SW480 (cell line): ENCODE data around the gene SHANK1.
"Not testable (repeated sequence)": the region's sequence is repeated elsewhere in the genome, so short reads cannot be mapped to it uniquely, and the experiment has no call there.

Experiments used
- DNase-seq: peaks from one replicate; pipeline ENCODE4 v3.0.0-alpha.2; 2016; ENCODE audit warnings: low spot score

SHANK1 gene

DNA sequence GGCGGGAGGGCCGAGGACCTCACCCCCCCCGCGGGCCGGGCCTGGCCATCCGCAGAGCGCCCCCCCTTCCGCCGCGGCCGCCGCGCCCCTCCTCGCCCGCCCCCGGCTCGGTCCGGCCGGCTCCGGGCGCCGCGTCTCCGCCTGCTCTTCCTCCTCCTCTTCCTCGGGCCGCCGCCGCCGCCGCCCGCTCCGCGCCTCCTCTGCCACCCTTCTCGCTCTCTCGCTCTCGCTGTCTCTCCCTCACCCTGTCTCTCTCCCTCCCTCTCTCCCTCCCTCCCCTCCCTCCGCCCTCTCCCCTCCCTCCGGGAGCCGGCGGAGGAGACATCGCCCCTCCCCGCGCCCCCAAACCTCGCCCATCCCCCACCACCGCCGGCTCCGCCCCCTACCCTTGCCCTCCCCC is at the start of gene SHANK1:
SHANK1 (minus strand) TSS at position 237 of the 400 bp plus-strand sequence. CDS start 2,883 bp downstream, outside the sequence.
- no peak for DNase-seq

GRCh38 chr19:50768277-50768676 is 48.7 kb upstream of the SHANK1 start:
- no peak for DNase-seq

DNA sequence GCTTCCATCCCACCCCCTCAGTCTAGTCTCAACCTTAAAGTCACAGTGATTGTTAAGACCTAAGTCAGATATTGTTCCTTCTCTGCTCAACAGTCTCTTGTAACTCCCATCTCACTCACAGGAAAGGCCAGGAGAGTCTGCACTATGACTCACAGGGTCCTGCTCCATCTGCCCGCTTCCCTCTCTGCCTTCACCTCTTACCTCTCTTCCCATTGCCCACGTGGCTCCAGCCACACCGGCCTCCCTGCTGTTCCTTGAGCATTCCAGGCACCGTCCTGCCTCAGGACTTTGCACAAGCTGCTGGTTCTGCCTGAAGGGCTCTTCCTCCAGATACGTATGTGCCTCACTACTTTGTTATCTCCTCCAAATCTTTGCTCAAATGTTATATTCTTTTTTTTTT is 47.7 kb upstream of the SHANK1 start:
- DNase-seq, result peak; percentile 46

GRCh38 chr19:50766746-50767145 is 47.1 kb upstream of the SHANK1 start:
- DNase-seq, result not testable (repeated sequence)

- no peak for DNase-seq
These were observed 44.8 kb upstream of the SHANK1 start for GRCh38 chr19:50764409-50764808.

DNA sequence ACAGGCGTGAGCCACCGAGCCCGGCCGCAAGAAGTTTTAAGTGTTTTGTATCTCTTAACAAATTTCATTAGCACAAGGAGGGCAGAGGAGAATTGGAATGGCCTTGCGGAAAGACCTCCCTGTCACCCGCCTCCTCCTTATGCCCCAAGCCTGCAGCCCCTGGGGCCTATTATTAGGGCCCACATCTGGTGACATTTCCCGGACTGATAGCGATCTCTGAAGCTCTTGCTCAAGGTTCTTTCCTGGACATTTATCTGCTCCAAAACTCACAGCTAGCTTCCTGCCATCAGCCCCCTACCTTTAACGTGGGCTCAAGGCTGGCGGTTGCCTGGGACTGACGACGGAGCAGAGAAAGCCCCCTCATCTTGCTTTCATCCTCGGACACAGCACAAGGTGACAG is 43.9 kb upstream of the SHANK1 start:
- not testable (repeated sequence) for DNase-seq

DNA sequence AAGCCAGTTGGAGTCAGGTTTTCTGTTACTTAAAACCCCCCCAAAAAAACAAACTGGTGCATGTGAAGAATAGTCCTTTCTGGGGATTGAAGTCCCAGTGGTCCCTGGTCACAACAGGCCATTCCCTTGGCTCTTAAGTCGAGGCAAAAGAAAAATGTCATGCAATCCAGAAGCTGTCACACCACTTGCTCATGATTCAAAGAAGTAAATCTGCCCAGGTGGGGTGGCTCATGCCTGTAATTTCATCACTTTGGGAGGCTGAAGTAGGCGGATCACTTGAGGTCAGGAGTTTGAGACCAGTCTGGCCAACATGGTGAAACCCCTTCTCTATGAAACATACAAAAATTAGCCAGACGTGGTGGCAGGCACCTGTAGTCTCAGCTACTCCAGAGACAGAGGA is 41.9 kb upstream of the SHANK1 start:
- not testable (repeated sequence) for DNase-seq

DNA sequence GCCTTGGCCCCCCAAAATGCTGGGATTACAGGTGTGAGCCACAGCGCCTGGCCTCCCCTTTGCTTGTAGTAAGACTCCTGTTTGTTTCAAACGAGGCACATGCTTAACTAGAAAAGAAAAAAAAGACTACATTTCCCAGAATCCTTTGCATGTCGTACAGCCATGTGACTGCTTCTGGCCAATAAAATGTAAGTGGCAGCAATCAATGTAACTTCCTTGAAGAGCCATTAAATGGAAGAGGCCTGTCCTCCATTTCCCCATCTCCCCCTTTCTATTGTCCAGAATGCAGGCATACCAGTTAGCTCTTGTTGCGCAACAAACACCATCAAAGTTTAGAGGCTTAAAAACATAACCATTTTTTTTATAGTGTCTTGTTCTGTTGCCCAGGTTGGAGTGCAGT is 40.3 kb upstream of the SHANK1 start:
- DNase-seq, result peak; percentile 70

DNA sequence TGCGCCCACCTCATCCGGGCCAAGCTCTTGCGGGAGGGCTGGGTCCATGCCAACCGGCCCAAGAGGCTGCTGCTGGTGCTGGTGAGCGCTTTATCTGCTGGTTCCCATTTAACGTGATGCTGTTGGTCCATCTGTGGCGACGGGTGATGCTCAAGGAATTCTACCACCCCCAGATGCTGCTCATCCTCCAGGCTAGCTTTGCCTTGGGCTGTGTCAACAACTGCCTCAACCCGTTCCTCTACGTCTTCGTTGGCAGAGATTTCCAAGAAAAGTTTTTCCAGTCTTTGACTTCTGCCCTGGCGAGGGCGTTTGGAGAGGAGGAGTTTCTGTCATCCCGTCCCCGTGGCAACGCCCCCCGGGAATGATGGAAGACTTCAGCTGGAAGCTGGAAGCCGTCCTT is 39.5 kb upstream of the SHANK1 start:
- not testable (repeated sequence) for DNase-seq

GRCh38 chr19:50757624-50758023 is 38.0 kb upstream of the SHANK1 start:
- DNase-seq, result not testable (repeated sequence)

GRCh38 chr19:50756244-50756643 is 36.6 kb upstream of the SHANK1 start:
- DNase-seq, result not testable (repeated sequence)

DNA sequence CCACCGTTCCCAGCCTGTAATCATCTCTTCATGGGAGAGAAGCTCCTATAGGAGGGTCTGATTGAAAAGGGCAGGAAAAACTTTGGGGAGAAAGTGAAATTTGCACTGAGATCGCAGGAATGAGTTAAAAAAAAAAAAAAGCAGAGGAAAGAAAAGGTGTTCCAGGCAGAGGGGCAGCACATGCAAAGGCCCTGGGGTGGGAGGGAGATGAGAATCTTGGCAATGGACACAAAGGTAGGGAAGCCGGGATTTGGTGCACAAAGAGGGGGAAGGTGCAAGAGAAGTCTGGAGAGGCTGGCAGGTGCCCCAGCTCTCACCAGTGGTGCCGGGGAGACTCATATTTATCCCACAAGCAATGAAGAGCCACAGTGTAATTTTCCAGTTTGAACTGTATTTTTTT is 34.3 kb upstream of the SHANK1 start:
- DNase-seq, result no peak

GRCh38 chr19:50750010-50750409 is 30.4 kb upstream of the SHANK1 start:
- no peak for DNase-seq

DNA sequence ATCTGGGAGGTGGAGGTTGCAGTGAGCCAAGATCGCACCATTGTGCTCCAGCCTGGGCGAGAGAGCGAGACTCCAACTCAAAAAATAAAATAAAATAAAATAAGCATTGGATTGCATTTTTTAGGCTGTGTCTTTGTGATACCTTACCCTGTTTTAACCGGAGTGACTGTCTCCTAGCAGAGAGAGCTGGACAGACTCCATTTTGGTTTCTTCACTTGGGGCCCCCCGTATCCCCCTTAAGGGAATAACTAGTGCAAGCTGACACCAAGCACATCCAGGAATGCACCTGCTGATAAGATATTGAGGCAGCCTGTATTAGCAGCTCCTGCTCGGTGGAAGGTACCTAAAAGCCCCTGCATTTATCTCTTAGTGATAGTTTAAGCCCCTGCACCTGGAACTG is 29.9 kb upstream of the SHANK1 start:
- no peak for DNase-seq

- DNase-seq, result not testable (repeated sequence)
These were observed 27.5 kb upstream of the SHANK1 start for GRCh38 chr19:50747141-50747540.

DNA sequence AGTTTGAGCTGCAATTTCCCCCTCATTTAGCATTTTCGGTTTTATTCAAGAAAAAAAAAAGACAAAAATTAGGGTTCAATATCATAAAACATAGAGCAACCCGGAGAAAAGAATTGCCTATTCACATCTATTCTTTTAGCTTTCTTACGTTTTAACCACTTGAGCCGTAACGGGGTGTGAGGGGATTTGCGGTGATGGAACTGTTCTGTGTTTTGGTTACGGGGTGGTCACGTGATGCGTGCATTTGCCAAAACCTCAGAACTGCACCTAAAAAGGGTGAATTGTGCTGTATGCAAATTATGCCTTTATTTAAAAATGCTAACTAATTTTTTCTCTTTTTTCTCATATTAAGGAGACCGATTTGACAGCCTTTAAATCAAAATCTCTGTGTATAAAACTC is 25.6 kb upstream of the SHANK1 start:
- DNase-seq, result no peak

DNA sequence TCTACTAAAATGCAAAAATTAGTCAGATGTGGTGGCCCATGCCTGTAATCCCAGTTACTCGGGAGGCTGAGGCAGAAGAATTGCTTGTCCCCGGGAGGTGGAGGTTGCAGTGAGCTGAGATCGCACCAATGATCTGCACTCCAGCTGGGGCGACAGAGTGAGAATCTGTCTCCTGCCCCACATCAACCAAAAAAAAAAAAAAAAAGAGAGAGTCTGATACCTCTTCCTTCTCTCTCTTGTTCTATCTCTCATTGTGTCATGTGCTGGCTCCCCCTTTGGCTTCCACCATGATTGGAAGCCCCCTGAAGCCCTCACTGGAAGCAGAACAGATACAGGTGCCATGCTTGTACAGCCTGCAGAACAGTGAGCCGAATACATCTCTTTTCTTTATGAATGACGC is 23.9 kb upstream of the SHANK1 start:
- DNase-seq, result no peak

DNA sequence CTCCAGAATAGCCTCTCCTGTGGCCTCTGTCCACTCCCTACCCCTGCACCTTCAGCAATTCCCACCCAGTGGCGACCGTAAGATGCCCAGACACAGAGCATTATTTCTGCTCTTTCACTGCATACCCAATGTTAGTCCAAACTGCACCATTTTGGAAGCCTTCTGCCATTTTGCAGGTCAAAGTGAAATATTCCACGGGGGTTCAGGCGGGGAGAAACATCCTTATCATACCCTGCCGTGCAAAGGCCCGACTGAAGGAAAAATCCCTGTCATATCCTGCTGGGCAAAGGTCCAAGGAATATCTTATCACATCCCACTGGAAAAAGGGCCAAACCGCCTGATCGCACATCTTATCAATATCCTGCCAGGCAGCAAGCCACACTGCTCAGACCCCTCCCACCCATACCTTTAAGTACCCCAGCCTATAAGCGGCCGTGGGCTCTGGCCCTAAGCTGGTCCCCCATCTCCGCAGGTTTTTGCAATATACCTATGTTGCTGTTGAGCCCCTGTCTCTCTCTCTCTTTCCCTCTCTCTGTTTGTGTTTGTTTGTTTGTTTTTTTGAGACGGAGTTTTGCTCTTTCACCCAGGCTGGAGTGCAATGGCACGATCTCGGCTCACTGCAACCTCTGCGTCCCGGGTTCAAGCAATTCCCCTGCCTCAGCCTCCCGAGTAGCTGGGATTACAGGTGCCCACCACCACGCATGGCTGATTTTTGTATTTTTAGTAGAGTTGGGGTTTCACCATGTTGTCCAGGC is 21.8 kb upstream of the SHANK1 start:
- DNase-seq, result no peak

DNA sequence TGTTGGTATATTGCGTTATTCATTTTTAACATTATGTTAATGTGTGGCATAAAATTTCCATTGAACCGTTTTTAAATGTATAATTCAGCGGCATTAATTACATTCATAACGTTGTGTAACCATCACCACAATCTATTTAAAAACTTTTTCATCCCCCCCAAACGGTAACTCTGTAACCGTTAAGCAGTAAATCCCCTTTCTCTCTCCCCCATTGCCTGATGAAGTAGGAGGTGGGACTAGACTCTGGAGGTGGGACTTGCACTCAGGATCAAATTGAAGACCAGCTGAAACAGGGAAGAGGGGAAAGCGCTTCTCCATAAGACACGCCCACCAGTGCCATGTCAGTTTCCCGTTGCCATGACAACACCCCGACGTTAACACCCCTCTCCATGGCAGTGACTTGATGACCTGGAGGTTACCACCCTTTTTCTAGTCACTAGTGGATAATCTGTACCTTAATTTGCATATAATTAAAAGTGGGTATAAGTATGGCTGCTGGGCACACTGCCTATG is 20.4 kb upstream of the SHANK1 start:
- DNase-seq, result no peak

DNA sequence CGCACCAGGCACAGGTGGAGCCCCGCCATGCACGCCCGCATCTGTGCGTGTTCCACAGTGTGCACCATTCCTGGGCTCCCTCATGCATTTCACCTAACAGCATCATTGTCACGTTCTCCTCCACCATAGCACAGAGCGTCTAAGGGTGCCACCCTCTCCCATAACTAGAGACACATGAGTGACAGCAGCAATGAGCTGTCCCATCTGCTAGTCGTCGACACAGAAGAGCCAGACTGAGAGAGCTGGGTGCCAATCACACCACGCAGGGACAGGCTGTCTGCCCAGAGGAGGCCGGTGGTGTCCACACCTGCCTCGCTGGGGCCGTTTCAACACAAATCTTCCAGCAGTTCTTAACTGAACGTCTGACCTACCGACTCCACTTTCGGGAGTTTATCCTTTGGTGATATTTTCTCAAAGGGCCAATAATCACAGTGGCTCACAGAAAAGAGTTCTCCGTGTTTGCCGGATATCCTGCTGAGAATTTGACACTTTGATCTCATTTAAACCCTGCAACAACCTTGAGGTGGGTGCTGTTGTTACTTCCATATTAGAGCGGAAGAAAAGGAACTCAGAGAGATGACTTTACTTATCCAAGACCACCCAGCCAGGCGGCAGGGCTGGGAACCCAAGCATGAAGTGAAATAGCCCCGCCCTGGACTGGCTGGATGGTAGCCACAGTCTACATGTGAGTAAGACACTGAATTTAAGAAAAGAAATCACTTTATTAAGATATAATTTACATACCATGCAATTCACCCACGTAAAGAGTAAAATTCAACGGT is 19.7 kb upstream of the SHANK1 start:
- DNase-seq, result no peak

DNA sequence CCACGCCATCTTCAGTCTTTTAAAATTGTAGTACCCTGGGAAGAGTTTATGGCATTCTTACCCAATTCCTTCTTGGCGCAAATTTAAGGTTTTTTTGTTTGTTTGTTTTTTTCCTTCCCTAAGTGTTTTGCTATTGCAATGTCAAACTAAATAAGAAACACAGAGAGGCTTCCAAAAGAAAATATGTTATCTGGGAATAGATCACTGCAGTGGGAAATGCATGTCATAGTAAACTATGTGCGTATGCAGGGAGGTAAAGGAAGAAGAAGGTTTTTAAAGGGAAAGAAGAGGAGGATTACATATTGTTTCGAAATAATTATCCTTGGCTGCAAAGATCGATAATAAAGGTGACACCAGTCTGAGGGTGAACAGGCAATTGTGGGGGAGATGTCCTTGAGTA is 16.7 kb upstream of the SHANK1 start:
- DNase-seq, result no peak

GRCh38 chr19:50735869-50736268 is 16.3 kb upstream of the SHANK1 start:
- DNase-seq, result no peak

- no peak for DNase-seq
These were observed 10.3 kb upstream of the SHANK1 start for GRCh38 chr19:50729894-50730293.
